Uterus (tissue), 2 donors: Measurements from ENCODE around the gene RAP2C.

Source experiments
- POLR2A ChIP-seq, 2 donors: fragments of 450-650 bp; IDR thresholded peaks; one replicate each; pipeline ENCODE4 v1.6.1; 2016; ENCODE audit warnings: antibody characterized with exemption in 2 of 2, mild to moderate bottlenecking in 1 of 2, moderate library complexity in 1 of 2
- TF ChIP-seq, protein P1 (sequence below), 4 experiments: fragments of 200-600 bp in 2 of 4; fragments of 450-650 bp in 2 of 4; sonication (generic) in 2 of 4; IDR thresholded peaks; one replicate each; pipeline ENCODE4 v1.5.1; 2016 to 2019; ENCODE audit warnings: antibody characterized with exemption in 4 of 4, mild to moderate bottlenecking in 2 of 4, moderate library complexity in 1 of 4

GRCh38 chrX:132193872-132194574 lies 25.2 kb downstream of the RAP2C start:
- TF ChIP-seq, protein P1, sequence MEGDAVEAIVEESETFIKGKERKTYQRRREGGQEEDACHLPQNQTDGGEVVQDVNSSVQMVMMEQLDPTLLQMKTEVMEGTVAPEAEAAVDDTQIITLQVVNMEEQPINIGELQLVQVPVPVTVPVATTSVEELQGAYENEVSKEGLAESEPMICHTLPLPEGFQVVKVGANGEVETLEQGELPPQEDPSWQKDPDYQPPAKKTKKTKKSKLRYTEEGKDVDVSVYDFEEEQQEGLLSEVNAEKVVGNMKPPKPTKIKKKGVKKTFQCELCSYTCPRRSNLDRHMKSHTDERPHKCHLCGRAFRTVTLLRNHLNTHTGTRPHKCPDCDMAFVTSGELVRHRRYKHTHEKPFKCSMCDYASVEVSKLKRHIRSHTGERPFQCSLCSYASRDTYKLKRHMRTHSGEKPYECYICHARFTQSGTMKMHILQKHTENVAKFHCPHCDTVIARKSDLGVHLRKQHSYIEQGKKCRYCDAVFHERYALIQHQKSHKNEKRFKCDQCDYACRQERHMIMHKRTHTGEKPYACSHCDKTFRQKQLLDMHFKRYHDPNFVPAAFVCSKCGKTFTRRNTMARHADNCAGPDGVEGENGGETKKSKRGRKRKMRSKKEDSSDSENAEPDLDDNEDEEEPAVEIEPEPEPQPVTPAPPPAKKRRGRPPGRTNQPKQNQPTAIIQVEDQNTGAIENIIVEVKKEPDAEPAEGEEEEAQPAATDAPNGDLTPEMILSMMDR (IDR thresholded peaks at IDR 0.05), result no peak
- TF ChIP-seq POLR2A (IDR thresholded peaks at IDR 0.05), result no peak
